Endothelial cell of umbilical vein (primary cell): ENCODE results near the gene LUZP2. TPM values are rescaled to one million over a fixed set of nuclear protein-coding genes. Genes with fewer than 3 reads are reported as not detected.

ENCODE experiments used
- BruUV-seq: library from RNA; stranded (reverse); fragments of 400-500 nt; replicated peaks from 2 replicates; lab custom pipeline; 2021; lab: Mats Ljungman, UMichigan
- CTCF ChIA-PET: fragments of 300-600, 350-600 bp; sonication (Branson Sonifier 250); formaldehyde crosslinking; loops from one replicate; lab custom pipeline; 2021; ENCODE audit warnings: antibody characterized with exemption, inconsistent platforms; lab: Charles Lee
- POLR2A ChIA-PET: fragments of 300-600, 350-600 bp; sonication (Branson Sonifier 250); formaldehyde crosslinking; loops from one replicate; lab custom pipeline; 2021; ENCODE audit warnings: antibody characterized with exemption, inconsistent platforms; lab: Charles Lee
- DNase-seq: peaks from one replicate; pipeline ENCODE4 v3.0.0-alpha.2; 2011; ENCODE audit warnings: low read depth, low spot score
- FAIRE-seq: peaks from 2 replicates; lab custom pipeline; 2011; peaks lifted over from hg19 to GRCh38; lab: Jason Lieb, UNC
- H2AFZ ChIP-seq: 2 replicates; pipeline ENCODE4 v1.6.0; 2012; ENCODE audit warnings: low read depth, low read length, control low read depth, inconsistent platforms
- H3K27ac ChIP-seq: 2 replicates; pipeline ENCODE4 v1.5.1; 2011; ENCODE audit warnings: low read depth, mild to moderate bottlenecking, control low read depth, low read length, moderate library complexity; ENCODE audit not compliant: insufficient read depth
- H3K27me3 ChIP-seq, 2 experiments: 2 replicates each; pipeline versions ENCODE4 v1.6.0 to v1.6.1; 2011; ENCODE audit warnings: low read length in 2 of 2, mixed read lengths in 1 of 2; ENCODE audit not compliant: control insufficient read depth in 2 of 2, insufficient read depth in 2 of 2
- H3K36me3 ChIP-seq, 2 experiments: 2 replicates in 1 of 2; 3 replicates in 1 of 2; pipeline ENCODE4 v1.5.1; 2011; ENCODE audit warnings: low read length in 2 of 2, mild to moderate bottlenecking in 1 of 2, moderate library complexity in 1 of 2; ENCODE audit not compliant: control insufficient read depth in 2 of 2, insufficient read depth in 2 of 2; ENCODE audit errors: extremely low read depth in 1 of 2
- H3K4me1 ChIP-seq: 3 replicates; pipeline ENCODE4 v1.5.1; 2011; ENCODE audit warnings: mild to moderate bottlenecking, low read length; ENCODE audit not compliant: control insufficient read depth, insufficient read depth; ENCODE audit errors: extremely low read depth
- H3K4me2 ChIP-seq: 2 replicates; pipeline ENCODE4 v1.6.1; 2011; ENCODE audit warnings: low read length, control low read depth, mixed read lengths; ENCODE audit not compliant: insufficient read depth
- H3K4me3 ChIP-seq, 3 experiments: fragments of 200-600 bp in 1 of 3; sonication (generic), shearing (Covaris generic) in 1 of 3; replicated peaks in 1 of 3; 2 replicates each; pipeline ENCODE4 v1.5.1; 2011 to 2016; ENCODE audit warnings: control low read depth in 3 of 3, low read length in 3 of 3, mild to moderate bottlenecking in 2 of 3, inconsistent platforms in 1 of 3, low read depth in 1 of 3, moderate library complexity in 1 of 3; ENCODE audit not compliant: insufficient read depth in 1 of 3
- H3K79me2 ChIP-seq: 2 replicates; pipeline ENCODE4 v1.6.0; 2012; ENCODE audit warnings: low read length, inconsistent platforms; ENCODE audit not compliant: control insufficient read depth, insufficient read depth
- H3K9ac ChIP-seq: replicated peaks from 2 replicates; pipeline ENCODE3; 2011; ENCODE audit warnings: low read length, control low read depth; ENCODE audit not compliant: insufficient read depth; ENCODE audit errors: extremely low read depth
- H3K9me1 ChIP-seq: replicated peaks from 3 replicates; pipeline ENCODE4 v1.6.0; 2011; ENCODE audit warnings: mild to moderate bottlenecking, low read length; ENCODE audit not compliant: control insufficient read depth, insufficient read depth; ENCODE audit errors: extremely low read depth
- H3K9me3 ChIP-seq: replicated peaks from 2 replicates; pipeline ENCODE4 v1.5.1; 2012; ENCODE audit warnings: low read length, inconsistent platforms; ENCODE audit not compliant: control insufficient read depth, insufficient read depth
- H4K20me1 ChIP-seq: replicated peaks from 2 replicates; pipeline ENCODE3; 2011; ENCODE audit warnings: mild to moderate bottlenecking, low read length; ENCODE audit not compliant: control insufficient read depth, insufficient read depth; ENCODE audit errors: extremely low read depth
- CTCF ChIP-seq, 2 donors: IDR thresholded peaks; 1 replicate in 1 of 2; 2 replicates in 1 of 2; pipeline ENCODE4 v1.5.1; 2011; ENCODE audit warnings: low read length in 2 of 2, mild to moderate bottlenecking in 2 of 2, moderate library complexity in 2 of 2, control low read depth in 1 of 2, inconsistent platforms in 1 of 2, low read depth in 1 of 2; ENCODE audit not compliant: insufficient read depth in 1 of 2; ENCODE audit errors: extremely low read depth in 1 of 2
- EZH2 ChIP-seq: IDR thresholded peaks from 2 replicates; pipeline ENCODE4 v1.6.1; 2012; ENCODE audit warnings: borderline replicate concordance, low read depth, mild to moderate bottlenecking, moderate library complexity, low read length, inconsistent platforms; ENCODE audit not compliant: severe bottlenecking
- FOS ChIP-seq: IDR thresholded peaks from 2 replicates; pipeline ENCODE4 v1.6.1; 2011; ENCODE audit warnings: mild to moderate bottlenecking, low read length, moderate library complexity, borderline replicate concordance; ENCODE audit not compliant: insufficient read depth
- GATA2 ChIP-seq: IDR thresholded peaks from 2 replicates; pipeline ENCODE4 v1.7.0; 2011; ENCODE audit warnings: low read depth, mild to moderate bottlenecking, moderate library complexity, mixed read lengths, low read length; ENCODE audit not compliant: insufficient read length, insufficient read depth
- JUN ChIP-seq: IDR thresholded peaks from 2 replicates; pipeline ENCODE4 v1.6.1; 2011; ENCODE audit warnings: borderline replicate concordance, low read depth; ENCODE audit not compliant: insufficient read length, insufficient read depth
- MYC ChIP-seq: IDR thresholded peaks from one replicate; pipeline ENCODE4 v1.6.1; 2011; ENCODE audit warnings: mild to moderate bottlenecking, low read depth, low read length
- POLR2A ChIP-seq: IDR thresholded peaks from 2 replicates; pipeline ENCODE4 v1.6.1; 2012; ENCODE audit warnings: low read depth, mild to moderate bottlenecking, control low read depth, low read length
- POLR2AphosphoS5 ChIP-seq: IDR thresholded peaks from 2 replicates; pipeline ENCODE4 v1.6.1; 2012; ENCODE audit warnings: low read depth, mild to moderate bottlenecking, control low read depth, low read length, moderate library complexity; ENCODE audit not compliant: insufficient read depth
- dilution Hi-C: fragments of 300-500 bp; cut with MboI; formaldehyde crosslinking; loops from one replicate; pipeline ENCODE4 v1.15.0; 2019; ENCODE audit warnings: low sequenced_read_pairs; ENCODE audit not compliant: extremely low pct_ligation_motif_present
- intact Hi-C: fragments of 100-400 bp; cut with micrococcal nuclease; formaldehyde crosslinking; loops from one replicate; pipeline ENCODE4 v1.10.0; 2022
- polyA plus RNA-seq, 4 experiments: library from polyadenylated mRNA; depleted of rRNA in 3 of 4; stranded (reverse) in 3 of 4; unstranded in 1 of 4; fragments of >200 nt; gene quantifications; 2 replicates each; pipeline versions ENCODE4 v1.2.1 to v1.2.3, GENCODE V29; 2011 to 2012; ENCODE audit warnings: missing spikeins in 1 of 4
- total RNA-seq: library from RNA; stranded (reverse); gene quantifications from 2 replicates; pipeline ENCODE4 v1.2.3, GENCODE V29; 2021

Gene LUZP2
- total and polyA plus RNA-seq, 2 donors (not counting 3 experiments of a cell fraction or from before 2014, with no cell fraction given): 0.07 TPM; not detected in 1

DNA sequence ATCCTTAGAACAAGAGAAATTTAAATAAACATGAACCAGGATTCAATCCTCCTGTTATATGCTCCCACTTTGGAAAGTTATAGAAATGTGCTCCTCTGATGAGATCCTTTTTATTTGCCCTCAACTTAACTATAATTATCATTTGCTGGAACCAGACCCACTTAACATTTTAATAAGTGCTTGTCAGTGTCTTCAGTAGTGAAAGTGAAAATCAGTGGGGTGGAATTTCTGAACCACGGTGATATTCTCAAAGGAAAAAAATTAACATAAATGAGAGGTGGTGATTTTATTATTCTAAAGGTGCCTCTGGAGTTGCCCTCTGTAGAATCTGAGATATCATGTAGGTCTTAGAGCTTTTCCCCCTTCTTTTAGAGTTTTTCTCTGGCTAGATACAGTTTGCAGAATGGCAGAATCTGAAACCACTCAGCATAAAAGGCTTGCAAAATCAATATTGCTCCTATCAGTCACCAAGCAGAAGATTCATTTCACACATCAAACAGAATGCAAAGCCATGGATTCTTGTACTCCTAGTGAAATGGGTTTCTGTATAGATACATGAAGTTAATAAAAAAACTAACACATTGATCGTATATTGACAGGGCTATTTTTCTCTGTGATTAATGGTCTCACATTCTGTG is 213.2 kb downstream of the LUZP2 start:
- H3K9me3 ChIP-seq: no peaks in the 10 kb centered on the region
- no peaks in the 10 kb centered on the region for H3K36me3 ChIP-seq
- no peaks in the 10 kb centered on the region for H4K20me1 ChIP-seq
- TF ChIP-seq FOS (no peak), CTCF (IDR thresholded peaks at IDR 0.05; ENCODE audit: extremely low read depth in 1 of 2, insufficient read depth in 1 of 2, low read depth in 1 of 2, low read length in 2 of 2) (no peak), EZH2 (no peak), MYC (no peak), GATA2 (no peak), JUN (no peak), POLR2A (no peak), POLR2AphosphoS5 (no peak)
- H2AFZ ChIP-seq: no peak overlapping the region
- DNase-seq (no peak), FAIRE-seq (no peak)
- no peak overlapping the region for H3K27ac ChIP-seq
- no peaks in the 10 kb centered on the region for H3K27me3 ChIP-seq
- no peaks in the 10 kb centered on the region for H3K79me2 ChIP-seq
- no peak overlapping the region for H3K4me2 ChIP-seq
- ChIA-PET CTCF (no interaction called here), POLR2A (no interaction called here)
- no TSS peak for BruUV-seq
- H3K4me1 ChIP-seq: no peaks in the 10 kb centered on the region
- dilution Hi-C loops (no loop called here), intact Hi-C loops (no loop called here)
- no peak overlapping the region for H3K4me3 ChIP-seq
- no peaks in the 10 kb centered on the region for H3K9me1 ChIP-seq
- no peak overlapping the region for H3K9ac ChIP-seq
